Panc1 (cell line): ENCODE measurements around the gene CCDC85C.

ENCODE experiments used
- CTCF ChIP-seq: fragments of 450-650 bp; IDR thresholded peaks from 2 replicates; pipeline ENCODE4 v1.5.1; 2017; ENCODE audit warnings: mild to moderate bottlenecking
- POLR2AphosphoS5 ChIP-seq: IDR thresholded peaks from 2 replicates; pipeline ENCODE4 v1.6.1; 2012; ENCODE audit warnings: mild to moderate bottlenecking, low read depth, low read length, moderate library complexity
- SIN3A ChIP-seq: IDR thresholded peaks from 2 replicates; pipeline ENCODE4 v1.6.1; 2012; ENCODE audit warnings: low read depth, mild to moderate bottlenecking, low read length, moderate library complexity, borderline replicate concordance; ENCODE audit not compliant: insufficient read depth
- TCF7L2 ChIP-seq: IDR thresholded peaks from 2 replicates; pipeline ENCODE4 v1.6.1; 2011; ENCODE audit warnings: mild to moderate bottlenecking, low read depth, low read length, inconsistent platforms
- TF ChIP-seq, protein P1 (sequence below), 2 experiments: IDR thresholded peaks; 2 replicates each; pipeline ENCODE4 v1.6.1; 2011 to 2012; ENCODE audit warnings: low read depth in 2 of 2, control low read depth in 1 of 2, low read length in 1 of 2, mild to moderate bottlenecking in 1 of 2, moderate library complexity in 1 of 2; ENCODE audit not compliant: insufficient read depth in 1 of 2

- TF ChIP-seq CTCF (no peak), POLR2AphosphoS5 (no peak), SIN3A (no peak), TCF7L2 (no peak)
- TF ChIP-seq, protein P1, sequence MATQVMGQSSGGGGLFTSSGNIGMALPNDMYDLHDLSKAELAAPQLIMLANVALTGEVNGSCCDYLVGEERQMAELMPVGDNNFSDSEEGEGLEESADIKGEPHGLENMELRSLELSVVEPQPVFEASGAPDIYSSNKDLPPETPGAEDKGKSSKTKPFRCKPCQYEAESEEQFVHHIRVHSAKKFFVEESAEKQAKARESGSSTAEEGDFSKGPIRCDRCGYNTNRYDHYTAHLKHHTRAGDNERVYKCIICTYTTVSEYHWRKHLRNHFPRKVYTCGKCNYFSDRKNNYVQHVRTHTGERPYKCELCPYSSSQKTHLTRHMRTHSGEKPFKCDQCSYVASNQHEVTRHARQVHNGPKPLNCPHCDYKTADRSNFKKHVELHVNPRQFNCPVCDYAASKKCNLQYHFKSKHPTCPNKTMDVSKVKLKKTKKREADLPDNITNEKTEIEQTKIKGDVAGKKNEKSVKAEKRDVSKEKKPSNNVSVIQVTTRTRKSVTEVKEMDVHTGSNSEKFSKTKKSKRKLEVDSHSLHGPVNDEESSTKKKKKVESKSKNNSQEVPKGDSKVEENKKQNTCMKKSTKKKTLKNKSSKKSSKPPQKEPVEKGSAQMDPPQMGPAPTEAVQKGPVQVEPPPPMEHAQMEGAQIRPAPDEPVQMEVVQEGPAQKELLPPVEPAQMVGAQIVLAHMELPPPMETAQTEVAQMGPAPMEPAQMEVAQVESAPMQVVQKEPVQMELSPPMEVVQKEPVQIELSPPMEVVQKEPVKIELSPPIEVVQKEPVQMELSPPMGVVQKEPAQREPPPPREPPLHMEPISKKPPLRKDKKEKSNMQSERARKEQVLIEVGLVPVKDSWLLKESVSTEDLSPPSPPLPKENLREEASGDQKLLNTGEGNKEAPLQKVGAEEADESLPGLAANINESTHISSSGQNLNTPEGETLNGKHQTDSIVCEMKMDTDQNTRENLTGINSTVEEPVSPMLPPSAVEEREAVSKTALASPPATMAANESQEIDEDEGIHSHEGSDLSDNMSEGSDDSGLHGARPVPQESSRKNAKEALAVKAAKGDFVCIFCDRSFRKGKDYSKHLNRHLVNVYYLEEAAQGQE (IDR thresholded peaks at IDR 0.05; ENCODE audit: insufficient read depth in 1 of 2, low read depth in 2 of 2, low read length in 1 of 2) = no peak
These were observed 16.1 kb upstream of the CCDC85C start for GRCh38 chr14:99619835-99620834.
